ENCODE data around the gene MORN1.
A peak's percentile ranks its signal among the peaks of the same experiment; 100 is the strongest.

Gene MORN1

DNA sequence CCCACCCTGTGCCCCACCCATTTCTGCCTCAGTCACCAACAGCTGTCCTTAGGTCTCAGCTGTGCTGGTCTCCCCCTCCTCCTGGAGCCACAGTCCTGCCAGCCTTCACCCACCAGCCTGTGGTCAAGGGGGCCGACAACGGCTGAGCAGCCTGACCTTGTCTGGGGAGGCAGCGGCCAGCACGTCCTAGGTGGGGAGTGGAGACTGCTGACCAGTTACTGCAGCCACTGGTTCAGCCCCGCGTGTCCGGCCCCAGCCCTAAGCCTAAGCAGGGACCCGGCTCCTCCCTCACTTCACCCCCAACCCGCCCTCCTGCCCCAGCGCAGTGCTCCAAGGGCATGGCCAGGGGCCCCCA is 79.2 kb downstream of the MORN1 start:
- Histone ChIP-seq H3K36me3 (ENCODE audit: control insufficient read depth, low read length) (no peaks in the 10 kb centered on the region), H4K20me1 (ENCODE audit: control insufficient read depth, insufficient read depth, low read depth, low read length) (no peaks in the 10 kb centered on the region), H3K9me2 (replicated peaks; ENCODE audit: control insufficient read depth, low read length) (no peaks in the 10 kb centered on the region), H3F3A (ENCODE audit: control insufficient read depth, insufficient read depth) (no peaks in the 10 kb centered on the region), H3K79me2 (ENCODE audit: control insufficient read depth, low read length) (no peaks in the 10 kb centered on the region), H3K4me2 (ENCODE audit: low read length) (no peak overlapping the region), H3K27me3 (ENCODE audit: control insufficient read depth, low read length) (no peaks in the 10 kb centered on the region), H3K9me3 (ENCODE audit: control insufficient read depth, insufficient read depth, low read length) (no peaks in the 10 kb centered on the region), H3K4me1 (ENCODE audit: control insufficient read depth, low read length) (no peaks in the 10 kb centered on the region), H3K27ac (ENCODE audit: low read depth, low read length) (no peak overlapping the region), H3K4me3 (ENCODE audit: low read length) (no peak overlapping the region)
- TF ChIP-seq EZH2phosphoT487 (IDR thresholded peaks at IDR 0.05; ENCODE audit: borderline replicate concordance, low read length), result no peak
- TF ChIP-seq, protein P1, sequence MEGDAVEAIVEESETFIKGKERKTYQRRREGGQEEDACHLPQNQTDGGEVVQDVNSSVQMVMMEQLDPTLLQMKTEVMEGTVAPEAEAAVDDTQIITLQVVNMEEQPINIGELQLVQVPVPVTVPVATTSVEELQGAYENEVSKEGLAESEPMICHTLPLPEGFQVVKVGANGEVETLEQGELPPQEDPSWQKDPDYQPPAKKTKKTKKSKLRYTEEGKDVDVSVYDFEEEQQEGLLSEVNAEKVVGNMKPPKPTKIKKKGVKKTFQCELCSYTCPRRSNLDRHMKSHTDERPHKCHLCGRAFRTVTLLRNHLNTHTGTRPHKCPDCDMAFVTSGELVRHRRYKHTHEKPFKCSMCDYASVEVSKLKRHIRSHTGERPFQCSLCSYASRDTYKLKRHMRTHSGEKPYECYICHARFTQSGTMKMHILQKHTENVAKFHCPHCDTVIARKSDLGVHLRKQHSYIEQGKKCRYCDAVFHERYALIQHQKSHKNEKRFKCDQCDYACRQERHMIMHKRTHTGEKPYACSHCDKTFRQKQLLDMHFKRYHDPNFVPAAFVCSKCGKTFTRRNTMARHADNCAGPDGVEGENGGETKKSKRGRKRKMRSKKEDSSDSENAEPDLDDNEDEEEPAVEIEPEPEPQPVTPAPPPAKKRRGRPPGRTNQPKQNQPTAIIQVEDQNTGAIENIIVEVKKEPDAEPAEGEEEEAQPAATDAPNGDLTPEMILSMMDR (IDR thresholded peaks at IDR 0.05; ENCODE audit: low read depth, low read length, poor library complexity, severe bottlenecking), result no peak

DNA sequence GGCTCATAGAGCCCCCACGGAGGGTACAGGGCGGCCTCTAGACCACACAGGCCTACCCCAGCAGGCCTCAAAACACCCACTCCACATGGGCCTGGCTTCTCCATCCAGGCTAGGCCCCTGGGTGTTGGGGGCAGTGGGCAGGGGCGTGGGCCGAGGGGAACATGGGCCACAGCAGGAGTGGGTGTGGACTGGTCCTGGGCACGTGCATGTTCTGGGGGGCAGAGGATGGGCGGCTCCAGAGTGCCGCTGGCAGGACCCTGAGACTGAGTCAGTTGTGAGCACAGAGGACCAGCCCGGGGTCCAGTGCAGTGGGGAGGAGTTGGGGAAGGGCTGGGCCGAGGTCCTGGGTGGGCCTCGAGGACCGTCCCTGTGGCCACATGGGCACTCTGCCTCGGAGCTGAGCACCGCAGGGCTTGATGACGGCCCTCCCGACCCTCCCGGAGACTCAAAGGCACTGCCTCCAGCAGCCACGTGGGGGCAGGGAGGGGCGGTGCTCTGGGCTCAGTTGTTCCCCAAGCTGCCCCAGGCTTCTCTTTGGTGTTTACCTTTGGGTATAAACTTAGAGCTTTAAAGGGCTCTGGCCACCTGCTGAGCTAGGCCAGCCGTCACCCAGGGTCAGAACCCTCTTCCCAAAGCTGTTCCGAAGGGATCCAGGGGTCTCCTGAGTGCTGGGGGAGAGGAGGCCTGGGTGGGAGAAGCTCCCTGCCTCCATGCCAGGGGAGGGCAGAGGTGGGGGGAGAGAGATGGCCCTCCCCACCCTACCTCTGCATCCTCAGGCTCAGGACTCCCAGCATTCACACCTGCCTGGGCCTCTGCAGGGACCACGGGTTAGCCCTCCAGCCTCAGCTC is 79.9 kb downstream of the MORN1 start:
- no peak overlapping the region for H3K4me3 ChIP-seq (ENCODE audit: low read length)
- no peaks in the 10 kb centered on the region for H3K4me1 ChIP-seq (ENCODE audit: control insufficient read depth, low read length)
- H3F3A ChIP-seq (ENCODE audit: control insufficient read depth, insufficient read depth), result no peaks in the 10 kb centered on the region
- H3K36me3 ChIP-seq (ENCODE audit: control insufficient read depth, low read length), result no peaks in the 10 kb centered on the region
- no peaks in the 10 kb centered on the region for H3K9me2 ChIP-seq (replicated peaks; ENCODE audit: control insufficient read depth, low read length)
- no peaks in the 10 kb centered on the region for H4K20me1 ChIP-seq (ENCODE audit: control insufficient read depth, insufficient read depth, low read depth, low read length)
- no peak overlapping the region for H3K27ac ChIP-seq (ENCODE audit: low read depth, low read length)
- no peak overlapping the region for H3K4me2 ChIP-seq (ENCODE audit: low read length)
- no peaks in the 10 kb centered on the region for H3K9me3 ChIP-seq (ENCODE audit: control insufficient read depth, insufficient read depth, low read length)
- H3K27me3 ChIP-seq (ENCODE audit: control insufficient read depth, low read length), result no peaks in the 10 kb centered on the region
- H3K79me2 ChIP-seq (ENCODE audit: control insufficient read depth, low read length), result no peaks in the 10 kb centered on the region
- no peak for TF ChIP-seq EZH2phosphoT487 (IDR thresholded peaks at IDR 0.05; ENCODE audit: borderline replicate concordance, low read length)
- TF ChIP-seq, protein P1 (IDR thresholded peaks at IDR 0.05; ENCODE audit: low read depth, low read length, poor library complexity, severe bottlenecking), result peak; percentile 21

DNA sequence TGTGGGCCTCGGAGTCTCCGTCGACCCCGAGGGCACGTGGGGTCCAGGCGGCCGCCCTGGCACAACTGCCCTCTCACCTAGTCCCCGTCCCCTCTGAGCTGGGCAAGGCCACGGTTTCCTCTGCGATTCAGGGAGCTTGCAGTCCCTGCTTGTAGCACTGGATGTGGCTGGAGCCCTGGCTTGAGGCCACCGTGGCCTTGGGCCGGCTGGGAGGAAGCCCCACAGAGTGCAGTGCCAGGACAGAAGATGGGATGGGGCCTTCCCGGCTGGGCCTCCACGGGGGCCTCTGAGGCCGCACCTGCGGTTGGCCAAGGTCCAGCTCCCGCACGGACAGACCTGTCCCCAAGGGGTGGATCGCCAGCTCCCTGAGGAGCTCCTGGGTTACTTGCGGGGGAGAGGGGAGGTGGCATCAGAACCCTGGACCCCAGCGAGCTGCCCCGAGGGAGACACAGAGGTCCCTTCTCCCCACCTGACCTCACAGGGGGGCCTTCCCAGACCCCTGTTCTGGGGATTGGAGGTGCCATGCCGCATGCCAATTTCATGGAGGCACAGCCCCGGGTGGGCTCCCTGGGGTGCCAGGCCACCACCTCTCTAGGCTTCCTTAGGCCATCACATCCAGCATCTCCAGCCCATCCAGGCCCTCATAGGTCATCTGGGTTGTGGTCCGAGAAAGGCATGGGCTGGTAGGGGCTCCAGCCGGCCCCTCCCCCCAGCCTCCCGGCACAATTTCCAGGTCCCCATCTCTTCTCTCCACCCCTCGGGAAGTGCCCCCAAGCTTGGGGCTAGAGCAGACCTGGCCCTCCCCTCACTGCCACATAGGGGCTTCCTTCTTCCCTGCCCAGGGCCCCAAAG is 80.8 kb downstream of the MORN1 start:
- no peak overlapping the region for H3K27ac ChIP-seq (ENCODE audit: low read depth, low read length)
- H3K4me2 ChIP-seq (ENCODE audit: low read length), result no peak overlapping the region
- H3K4me1 ChIP-seq (ENCODE audit: control insufficient read depth, low read length), result no peaks in the 10 kb centered on the region
- H4K20me1 ChIP-seq (ENCODE audit: control insufficient read depth, insufficient read depth, low read depth, low read length), result no peaks in the 10 kb centered on the region
- TF ChIP-seq EZH2phosphoT487 (IDR thresholded peaks at IDR 0.05; ENCODE audit: borderline replicate concordance, low read length), result no peak
- TF ChIP-seq, protein P1 (IDR thresholded peaks at IDR 0.05; ENCODE audit: low read depth, low read length, poor library complexity, severe bottlenecking), result no peak
- no peak overlapping the region for H3K4me3 ChIP-seq (ENCODE audit: low read length)
- H3F3A ChIP-seq (ENCODE audit: control insufficient read depth, insufficient read depth), result no peaks in the 10 kb centered on the region
- H3K27me3 ChIP-seq (ENCODE audit: control insufficient read depth, low read length), result no peaks in the 10 kb centered on the region
- H3K9me2 ChIP-seq (replicated peaks; ENCODE audit: control insufficient read depth, low read length), result no peaks in the 10 kb centered on the region
- H3K79me2 ChIP-seq (ENCODE audit: control insufficient read depth, low read length), result no peaks in the 10 kb centered on the region
- no peaks in the 10 kb centered on the region for H3K9me3 ChIP-seq (ENCODE audit: control insufficient read depth, insufficient read depth, low read length)
- no peaks in the 10 kb centered on the region for H3K36me3 ChIP-seq (ENCODE audit: control insufficient read depth, low read length)
